A549 (cell line): ENCODE measurements around the gene RAVER1. TPM values are rescaled to one million over a fixed set of nuclear protein-coding genes. Genes with fewer than 3 reads are reported as not detected.

Experiments used
- ATAC-seq, 2 experiments: fragments of 200-7000 bp in 1 of 2; fragments of >200 bp in 1 of 2; cut with Nextera tagmentation in 1 of 2; cut with Tn5 transposase in 1 of 2; 3 replicates each; pipeline versions ENCODE4 v1.8.0 to v1.9.1; 2018 to 2020; ENCODE audit warnings: mild to moderate bottlenecking in 1 of 2, moderate library complexity in 1 of 2
- CTCF ChIA-PET: fragments of 300-600 bp; sonication (Branson Sonifier 250); formaldehyde crosslinking; extraction: SDS; loops from one replicate; lab custom pipeline; 2021; ENCODE audit warnings: antibody characterized with exemption, inconsistent platforms; lab: Yijun Ruan, JAX
- POLR2A ChIA-PET: fragments of 350-600 bp; formaldehyde crosslinking; extraction: SDS; loops from one replicate; lab custom pipeline; 2021; ENCODE audit warnings: antibody characterized with exemption, inconsistent platforms; lab: Yijun Ruan, JAX
- DNase-seq, 2 experiments: peaks; one replicate each; pipeline versions ENCODE4 v3.0.0 to v3.0.0-alpha.2; 2011 to 2016; ENCODE audit warnings: low read depth in 1 of 2, low spot score in 1 of 2
- FAIRE-seq: peaks from 2 replicates; lab custom pipeline; 2011; peaks lifted over from hg19 to GRCh38; lab: Jason Lieb, UNC
- H3K27ac ChIP-seq, 2 experiments: fragments of >200 bp; sonication (Bioruptor Twin); formaldehyde crosslinking; 3 replicates each; pipeline ENCODE4 v1.5.1; 2016 to 2017
- H3K4me1 ChIP-seq: fragments of >200 bp; sonication (Bioruptor Twin); formaldehyde crosslinking; 3 replicates; pipeline ENCODE4 v1.6.1; 2016
- H3K4me2 ChIP-seq: fragments of >200 bp; sonication (Bioruptor Twin); formaldehyde crosslinking; 3 replicates; pipeline ENCODE4 v1.6.1; 2016
- H3K4me3 ChIP-seq: fragments of >200 bp; sonication (Bioruptor Twin); formaldehyde crosslinking; 3 replicates; pipeline ENCODE4 v1.5.1; 2016
- H3K9me3 ChIP-seq: fragments of >200 bp; sonication (Bioruptor Twin); formaldehyde crosslinking; 3 replicates; pipeline ENCODE4 v1.6.1; 2016
- BCL3 ChIP-seq: fragments of >200 bp; sonication (Bioruptor Twin); formaldehyde crosslinking; IDR thresholded peaks from 3 replicates; pipeline ENCODE4 v1.6.1; 2016
- CBX2 ChIP-seq: fragments of 200-600 bp; sonication (generic); IDR thresholded peaks from 2 replicates; pipeline ENCODE4 v1.6.1; 2016; ENCODE audit warnings: low read depth, mild to moderate bottlenecking, borderline replicate concordance
- E2F6 ChIP-seq: IDR thresholded peaks from 2 replicates; pipeline ENCODE4 v1.6.1; 2012; ENCODE audit warnings: low read depth, borderline replicate concordance
- EP300 ChIP-seq, 2 experiments: fragments of >200 bp; sonication (Bioruptor Twin); formaldehyde crosslinking; IDR thresholded peaks; 2 replicates in 1 of 2; 3 replicates in 1 of 2; pipeline ENCODE4 v1.6.1; 2016 to 2017
- ESRRA ChIP-seq: fragments of 150-350 bp; IDR thresholded peaks from 2 replicates; pipeline ENCODE4 v1.6.1; 2014; ENCODE audit warnings: mild to moderate bottlenecking, low read length, borderline replicate concordance
- MAFK ChIP-seq: fragments of 450-650 bp; IDR thresholded peaks from 2 replicates; pipeline ENCODE4 v1.6.1; 2014; ENCODE audit not compliant: partially characterized antibody
- MAZ ChIP-seq: fragments of 150-350 bp; IDR thresholded peaks from 2 replicates; pipeline ENCODE4 v1.6.1; 2014; ENCODE audit warnings: antibody characterized with exemption, low read depth, low read length, borderline replicate concordance
- MYC ChIP-seq: IDR thresholded peaks from 2 replicates; pipeline ENCODE4 v1.6.1; 2012; ENCODE audit warnings: mild to moderate bottlenecking, inconsistent platforms, low read length, improper control_type of control experiment, borderline replicate concordance
- POLR2AphosphoS2 ChIP-seq: conservative IDR thresholded peaks from 2 replicates; pipeline ENCODE4 v1.6.1; 2012; ENCODE audit warnings: low read length, improper control_type of control experiment, inconsistent platforms
- RFX5 ChIP-seq: fragments of 450-650 bp; IDR thresholded peaks from 2 replicates; pipeline ENCODE4 v1.7.1; 2014; ENCODE audit warnings: antibody characterized with exemption, mild to moderate bottlenecking, moderate library complexity
- RNF2 ChIP-seq: fragments of 200-600 bp; sonication (generic); IDR thresholded peaks from 2 replicates; pipeline ENCODE4 v1.6.1; 2016; ENCODE audit warnings: low read depth, mild to moderate bottlenecking, antibody characterized with exemption, moderate library complexity, borderline replicate concordance
- SMC3 ChIP-seq: fragments of >200 bp; sonication (Bioruptor Twin); formaldehyde crosslinking; IDR thresholded peaks from 3 replicates; pipeline ENCODE4 v1.6.1; 2018; ENCODE audit warnings: inconsistent platforms
- TFCP2L1 ChIP-seq: fragments of 250-450 bp; sonication (Bioruptor Pico); IDR thresholded peaks from 2 replicates; pipeline ENCODE4 v1.5.0; 2021; ENCODE audit warnings: mild to moderate bottlenecking
- ZC3H11A ChIP-seq: fragments of 450-650 bp; IDR thresholded peaks from 2 replicates; pipeline ENCODE4 v1.6.1; 2014; ENCODE audit warnings: antibody characterized with exemption, mild to moderate bottlenecking
- ZFP36 ChIP-seq: fragments of 450-650 bp; IDR thresholded peaks from 2 replicates; pipeline ENCODE4 v1.6.1; 2014; ENCODE audit warnings: borderline replicate concordance; ENCODE audit not compliant: partially characterized antibody
- WGBS: methylation state at CpG from one replicate; pipeline ENCODE4 v1.1.6; 2017; ENCODE audit errors: missing lambda C conversion rate; 5-methylcytosine and 5-hydroxymethylcytosine counted together
- polyA plus RNA-seq, 4 experiments: library from polyadenylated mRNA; depleted of rRNA in 3 of 4; stranded (reverse); fragments of >200 nt; fragmentation: RNase III in 1 of 4; extraction: RNeasy Plus Mini Kit Qiagen cat#74134 plus additional on column Dnase treatment in 1 of 4; gene quantifications; 2 replicates in 3 of 4; 3 replicates in 1 of 4; pipeline ENCODE4 v1.2.3, GENCODE V29; 2011 to 2017
- TF ChIP-seq, protein P1 (sequence below): fragments of 200-600 bp; sonication (generic); IDR thresholded peaks from 2 replicates; pipeline ENCODE4 v1.6.1; 2016; ENCODE audit warnings: antibody characterized with exemption, mild to moderate bottlenecking, moderate library complexity
- TF ChIP-seq, protein P2 (sequence below): fragments of >200 bp; sonication (Bioruptor Twin); formaldehyde crosslinking; IDR thresholded peaks from 2 replicates; pipeline ENCODE4 v1.6.1; 2016
- TF ChIP-seq, protein P3 (sequence below): IDR thresholded peaks from 2 replicates; pipeline ENCODE4 v1.6.1; 2012
- TF ChIP-seq, protein P4 (sequence below): fragments of 150-350 bp; IDR thresholded peaks from 2 replicates; pipeline ENCODE4 v1.6.1; 2014; ENCODE audit warnings: low read depth, mild to moderate bottlenecking, low read length

RAVER1 gene
- polyA plus RNA-seq, 2 of the 4 experiments (the other 2 are of a cell fraction): 1.8 to 22.1 TPM

- no peak overlapping the region for H3K27ac ChIP-seq
- 95% methylated on average over 11 of the region's 19 CpGs for WGBS
- H3K4me1 ChIP-seq: no peaks in the 10 kb centered on the region
- POLR2A ChIA-PET: interaction anchor here (1.3 kb wide), 1 partner anchor 11 kb away, joined by 4 read pairs; the partner anchor contains the start of gene RAVER1
- DNase-seq (no peak), ATAC-seq (peak; percentile 7 to 30; a peak in 4 of 6 replicates)
- H3K4me2 ChIP-seq: no peak overlapping the region
- H3K9me3 ChIP-seq: no peaks in the 10 kb centered on the region
- no peak overlapping the region for H3K4me3 ChIP-seq
- TF ChIP-seq, protein P1, sequence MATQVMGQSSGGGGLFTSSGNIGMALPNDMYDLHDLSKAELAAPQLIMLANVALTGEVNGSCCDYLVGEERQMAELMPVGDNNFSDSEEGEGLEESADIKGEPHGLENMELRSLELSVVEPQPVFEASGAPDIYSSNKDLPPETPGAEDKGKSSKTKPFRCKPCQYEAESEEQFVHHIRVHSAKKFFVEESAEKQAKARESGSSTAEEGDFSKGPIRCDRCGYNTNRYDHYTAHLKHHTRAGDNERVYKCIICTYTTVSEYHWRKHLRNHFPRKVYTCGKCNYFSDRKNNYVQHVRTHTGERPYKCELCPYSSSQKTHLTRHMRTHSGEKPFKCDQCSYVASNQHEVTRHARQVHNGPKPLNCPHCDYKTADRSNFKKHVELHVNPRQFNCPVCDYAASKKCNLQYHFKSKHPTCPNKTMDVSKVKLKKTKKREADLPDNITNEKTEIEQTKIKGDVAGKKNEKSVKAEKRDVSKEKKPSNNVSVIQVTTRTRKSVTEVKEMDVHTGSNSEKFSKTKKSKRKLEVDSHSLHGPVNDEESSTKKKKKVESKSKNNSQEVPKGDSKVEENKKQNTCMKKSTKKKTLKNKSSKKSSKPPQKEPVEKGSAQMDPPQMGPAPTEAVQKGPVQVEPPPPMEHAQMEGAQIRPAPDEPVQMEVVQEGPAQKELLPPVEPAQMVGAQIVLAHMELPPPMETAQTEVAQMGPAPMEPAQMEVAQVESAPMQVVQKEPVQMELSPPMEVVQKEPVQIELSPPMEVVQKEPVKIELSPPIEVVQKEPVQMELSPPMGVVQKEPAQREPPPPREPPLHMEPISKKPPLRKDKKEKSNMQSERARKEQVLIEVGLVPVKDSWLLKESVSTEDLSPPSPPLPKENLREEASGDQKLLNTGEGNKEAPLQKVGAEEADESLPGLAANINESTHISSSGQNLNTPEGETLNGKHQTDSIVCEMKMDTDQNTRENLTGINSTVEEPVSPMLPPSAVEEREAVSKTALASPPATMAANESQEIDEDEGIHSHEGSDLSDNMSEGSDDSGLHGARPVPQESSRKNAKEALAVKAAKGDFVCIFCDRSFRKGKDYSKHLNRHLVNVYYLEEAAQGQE: no peak
- TF ChIP-seq ZFP36: no peak
- no peak for TF ChIP-seq RNF2
- no peak for TF ChIP-seq E2F6
- TF ChIP-seq MAFK: no peak
- TF ChIP-seq SMC3: no peak
- no peak for TF ChIP-seq CBX2
- TF ChIP-seq MAZ: no peak
- TF ChIP-seq MYC: no peak
- TF ChIP-seq, protein P2, sequence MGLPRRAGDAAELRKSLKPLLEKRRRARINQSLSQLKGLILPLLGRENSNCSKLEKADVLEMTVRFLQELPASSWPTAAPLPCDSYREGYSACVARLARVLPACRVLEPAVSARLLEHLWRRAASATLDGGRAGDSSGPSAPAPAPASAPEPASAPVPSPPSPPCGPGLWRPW: no peak
- TF ChIP-seq BCL3: no peak
- no peak for TF ChIP-seq EP300 (IDR thresholded peaks at IDR 0.05)
- no peak for TF ChIP-seq TFCP2L1
- TF ChIP-seq, protein P3, sequence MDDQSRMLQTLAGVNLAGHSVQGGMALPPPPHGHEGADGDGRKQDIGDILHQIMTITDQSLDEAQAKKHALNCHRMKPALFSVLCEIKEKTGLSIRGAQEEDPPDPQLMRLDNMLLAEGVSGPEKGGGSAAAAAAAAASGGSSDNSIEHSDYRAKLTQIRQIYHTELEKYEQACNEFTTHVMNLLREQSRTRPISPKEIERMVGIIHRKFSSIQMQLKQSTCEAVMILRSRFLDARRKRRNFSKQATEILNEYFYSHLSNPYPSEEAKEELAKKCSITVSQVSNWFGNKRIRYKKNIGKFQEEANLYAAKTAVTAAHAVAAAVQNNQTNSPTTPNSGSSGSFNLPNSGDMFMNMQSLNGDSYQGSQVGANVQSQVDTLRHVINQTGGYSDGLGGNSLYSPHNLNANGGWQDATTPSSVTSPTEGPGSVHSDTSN: no peak
- TF ChIP-seq, all 56 proteins: peak for 0
- CTCF ChIA-PET: interaction anchor here (1.1 to 1.6 kb wide), 2 partner anchors 26 to 73 kb away, joined by 3 read pairs; no protein-coding TSS in a partner anchor
- FAIRE-seq: no peak
These were observed 11.2 kb downstream of the RAVER1 start for GRCh38 chr19:10321874-10322835.

GRCh38 chr19:10321417-10321797 lies 11.9 kb downstream of the RAVER1 start:
- CTCF ChIA-PET: interaction anchor here (1.0 to 1.6 kb wide), 2 partner anchors 27 to 83 kb away, joined by 3 read pairs; no protein-coding TSS in a partner anchor
- Histone ChIP-seq H3K4me2 (no peak overlapping the region), H3K4me1 (peaks cover 2% of the 10 kb centered on the region; the same call in 1 of the 3 replicates), H3K4me3 (no peak overlapping the region), H3K27ac (no peak overlapping the region)
- ATAC-seq (peak; percentile 11 to 19; a peak in 3 of 6 replicates), FAIRE-seq (no peak)
- WGBS: 100% methylated on average over 5 of the region's 11 CpGs
- POLR2A ChIA-PET: no interaction called here
- TF ChIP-seq MAFK (no peak), ESRRA (no peak), ZC3H11A (no peak), POLR2AphosphoS2 (no peak), RFX5 (no peak)
- TF ChIP-seq, protein P4, sequence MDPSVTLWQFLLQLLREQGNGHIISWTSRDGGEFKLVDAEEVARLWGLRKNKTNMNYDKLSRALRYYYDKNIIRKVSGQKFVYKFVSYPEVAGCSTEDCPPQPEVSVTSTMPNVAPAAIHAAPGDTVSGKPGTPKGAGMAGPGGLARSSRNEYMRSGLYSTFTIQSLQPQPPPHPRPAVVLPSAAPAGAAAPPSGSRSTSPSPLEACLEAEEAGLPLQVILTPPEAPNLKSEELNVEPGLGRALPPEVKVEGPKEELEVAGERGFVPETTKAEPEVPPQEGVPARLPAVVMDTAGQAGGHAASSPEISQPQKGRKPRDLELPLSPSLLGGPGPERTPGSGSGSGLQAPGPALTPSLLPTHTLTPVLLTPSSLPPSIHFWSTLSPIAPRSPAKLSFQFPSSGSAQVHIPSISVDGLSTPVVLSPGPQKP: no peak
- TF ChIP-seq, all 56 proteins: peak for 0
- no peak for DNase-seq
- H3K9me3 ChIP-seq: no peaks in the 10 kb centered on the region
